SKM-1 treated with dmso at 0.1 percent for 144 hours (cell line): ENCODE results near the gene ALPI.
A peak's percentile ranks its signal among the peaks of the same experiment; 100 is the strongest.
"Not testable (repeated sequence)": the region's sequence is repeated elsewhere in the genome, so short reads cannot be mapped to it uniquely, and the experiment has no call there.

Experiments
- DNase-seq: peaks from one replicate; lab custom pipeline; 2025; ENCODE audit not compliant: unreplicated experiment; lab: John Stamatoyannopoulos, UW

The ALPI gene

GRCh38 chr2:232441922-232442321 lies 14.0 kb upstream of the ALPI start:
- not testable (repeated sequence) for DNase-seq

- not testable (repeated sequence) for DNase-seq
Measured at GRCh38 chr2:232442431-232442830, 13.5 kb upstream of the ALPI start.

- DNase-seq = not testable (repeated sequence)
Measured at GRCh38 chr2:232443047-232443446, 12.9 kb upstream of the ALPI start.

- DNase-seq = not testable (repeated sequence)
Measured at GRCh38 chr2:232443669-232444408, 12.1 kb upstream of the ALPI start.

DNA sequence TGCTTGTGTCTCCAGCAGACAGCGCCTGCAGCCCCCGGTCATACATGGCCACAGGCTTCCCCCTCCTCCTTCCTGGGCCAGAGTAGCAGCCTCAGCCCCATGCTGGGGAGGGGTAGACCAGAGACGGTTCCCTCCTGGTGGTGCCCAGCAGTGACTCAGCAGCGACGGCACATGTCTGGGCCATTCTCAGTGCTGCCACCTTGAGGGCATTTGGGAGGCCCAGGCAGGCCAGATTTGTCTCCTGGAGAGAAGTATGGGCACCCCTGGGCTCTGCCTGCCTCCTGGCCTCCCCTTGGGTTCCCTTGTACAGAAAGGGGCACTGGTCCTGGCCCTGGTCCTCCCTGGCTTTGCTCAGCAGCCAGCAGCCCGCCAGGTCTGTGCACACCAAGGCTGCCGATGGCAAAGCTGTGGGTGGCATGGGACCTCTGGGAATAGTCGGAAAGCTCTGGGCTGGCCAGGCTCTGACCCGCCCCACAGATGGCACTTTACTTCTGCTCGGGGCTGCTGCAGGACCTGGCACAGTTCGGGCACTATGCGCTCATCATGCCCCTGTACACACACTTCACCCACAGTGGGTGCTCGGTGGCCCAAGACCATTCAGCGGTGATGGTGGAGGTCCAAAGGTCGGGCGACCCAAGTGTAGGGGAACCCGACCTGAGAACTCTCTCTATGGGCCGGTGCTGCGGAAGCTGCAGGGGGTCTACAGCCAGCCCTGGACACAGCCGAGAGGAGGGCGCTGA lies 11.4 kb upstream of the ALPI start:
- DNase-seq = peak; percentile 53

- DNase-seq = not testable (repeated sequence)
Measured at GRCh38 chr2:232445149-232445885, 10.6 kb upstream of the ALPI start.

DNA sequence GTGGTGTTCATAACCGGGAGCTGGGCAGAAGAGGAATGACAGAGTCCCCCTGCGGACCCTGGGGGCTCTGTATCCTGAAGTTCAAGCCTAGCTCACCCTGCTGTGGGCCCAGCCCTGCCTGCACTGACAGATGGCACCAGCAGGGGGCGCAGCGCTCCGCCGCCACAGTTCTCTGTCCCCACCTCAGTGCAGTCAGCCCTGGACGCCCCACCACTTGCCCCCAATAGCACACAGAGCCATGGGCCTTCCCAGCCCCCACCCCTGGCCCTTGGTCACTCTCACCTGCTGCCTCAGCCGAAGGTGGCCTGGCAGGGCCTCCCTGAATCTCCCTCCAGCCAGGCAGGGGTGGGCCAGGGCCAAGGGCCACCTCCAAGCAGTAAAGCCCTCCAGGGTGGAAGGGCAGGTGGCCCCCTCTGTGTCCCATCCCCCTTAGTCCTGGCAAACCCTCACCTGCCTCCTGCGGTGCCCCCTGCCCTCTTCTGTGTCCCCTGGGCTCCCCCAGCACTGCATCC lies 9.6 kb upstream of the ALPI start:
- DNase-seq = not testable (repeated sequence)

DNA sequence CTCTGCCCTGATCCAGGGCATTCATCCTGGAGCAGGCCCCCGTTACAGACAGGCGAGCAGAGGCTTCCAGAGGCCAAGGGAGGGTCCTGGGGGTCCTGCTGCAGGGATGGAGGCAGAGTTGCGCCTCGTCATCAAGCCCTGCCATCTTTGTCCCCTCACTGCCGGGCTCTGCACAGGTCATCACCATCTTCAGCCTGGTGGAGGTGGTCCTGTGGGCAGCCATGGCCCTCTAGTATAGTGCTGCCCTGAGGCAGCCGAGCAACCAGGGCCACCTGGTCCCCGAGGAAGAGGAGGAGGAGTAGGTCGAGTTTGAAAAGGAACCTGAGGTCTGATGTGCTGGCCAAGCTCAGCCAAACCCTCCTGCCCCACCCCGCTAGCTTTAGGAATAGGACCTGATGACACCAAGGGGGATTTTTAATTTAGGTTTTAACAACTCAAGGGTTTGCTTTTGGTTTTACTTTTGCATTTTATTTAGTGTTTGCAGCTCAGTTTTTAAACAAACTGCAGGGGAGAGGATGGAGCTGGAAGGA lies 8.8 kb upstream of the ALPI start:
- DNase-seq = no peak

GRCh38 chr2:232447638-232448303 lies 8.2 kb upstream of the ALPI start:
- no peak for DNase-seq

GRCh38 chr2:232448304-232448690 lies 7.7 kb upstream of the ALPI start:
- no peak for DNase-seq

DNA sequence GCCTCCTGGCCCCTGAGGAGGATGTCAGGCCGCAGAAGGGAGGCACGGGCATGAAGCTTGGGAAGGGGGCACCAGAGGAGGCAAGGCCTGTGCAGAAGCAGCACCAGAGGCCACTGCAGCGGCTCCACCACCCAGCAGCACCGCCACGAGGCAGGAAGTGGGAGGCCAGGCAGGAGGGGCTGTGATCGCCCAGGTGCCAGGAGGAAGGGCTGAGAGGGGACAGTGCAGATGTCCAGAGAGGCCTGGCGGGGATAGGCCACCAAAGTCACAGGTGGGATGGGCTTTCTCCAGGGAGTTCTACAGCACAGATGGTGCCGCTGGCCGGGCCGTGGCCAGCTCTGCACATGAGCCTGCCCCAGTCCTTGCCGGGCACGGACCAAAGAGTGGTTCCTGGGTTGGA lies 6.0 kb upstream of the ALPI start:
- DNase-seq = no peak

- DNase-seq = not testable (repeated sequence)
Measured at GRCh38 chr2:232451645-232452044, 4.3 kb upstream of the ALPI start.

- DNase-seq = no peak
Measured at GRCh38 chr2:232454630-232455029, 1.3 kb upstream of the ALPI start.

DNA sequence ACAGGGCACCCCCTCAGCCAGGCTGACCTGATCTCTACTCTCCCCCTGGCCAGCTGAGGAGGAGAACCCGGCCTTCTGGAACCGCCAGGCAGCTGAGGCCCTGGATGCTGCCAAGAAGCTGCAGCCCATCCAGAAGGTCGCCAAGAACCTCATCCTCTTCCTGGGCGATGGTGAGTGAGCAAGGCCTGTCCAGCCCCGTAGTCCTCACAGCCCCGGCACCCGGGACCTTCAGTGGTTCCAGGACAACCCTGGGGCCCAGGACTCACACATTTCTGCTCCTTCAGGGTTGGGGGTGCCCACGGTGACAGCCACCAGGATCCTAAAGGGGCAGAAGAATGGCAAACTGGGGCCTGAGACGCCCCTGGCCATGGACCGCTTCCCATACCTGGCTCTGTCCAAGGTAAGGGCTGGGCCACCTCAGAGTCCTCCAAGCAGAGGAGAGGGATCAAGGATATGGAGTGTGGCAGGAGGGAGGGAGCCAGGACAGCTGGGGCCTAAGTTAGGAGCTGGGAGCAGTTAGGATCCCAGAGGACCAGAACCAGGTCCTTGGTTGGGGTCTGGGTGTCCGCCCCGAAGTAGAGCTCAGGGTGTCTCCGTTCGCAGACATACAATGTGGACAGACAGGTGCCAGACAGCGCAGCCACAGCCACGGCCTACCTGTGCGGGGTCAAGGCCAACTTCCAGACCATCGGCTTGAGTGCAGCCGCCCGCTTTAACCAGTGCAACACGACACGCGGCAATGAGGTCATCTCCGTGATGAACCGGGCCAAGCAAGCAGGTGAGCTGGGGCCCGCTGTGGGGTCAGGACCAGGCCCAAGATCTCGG lies 555 bp downstream of the ALPI start:
- DNase-seq = no peak

GRCh38 chr2:232457121-232458011 lies 1.4 kb downstream of the ALPI start:
- DNase-seq = no peak

DNA sequence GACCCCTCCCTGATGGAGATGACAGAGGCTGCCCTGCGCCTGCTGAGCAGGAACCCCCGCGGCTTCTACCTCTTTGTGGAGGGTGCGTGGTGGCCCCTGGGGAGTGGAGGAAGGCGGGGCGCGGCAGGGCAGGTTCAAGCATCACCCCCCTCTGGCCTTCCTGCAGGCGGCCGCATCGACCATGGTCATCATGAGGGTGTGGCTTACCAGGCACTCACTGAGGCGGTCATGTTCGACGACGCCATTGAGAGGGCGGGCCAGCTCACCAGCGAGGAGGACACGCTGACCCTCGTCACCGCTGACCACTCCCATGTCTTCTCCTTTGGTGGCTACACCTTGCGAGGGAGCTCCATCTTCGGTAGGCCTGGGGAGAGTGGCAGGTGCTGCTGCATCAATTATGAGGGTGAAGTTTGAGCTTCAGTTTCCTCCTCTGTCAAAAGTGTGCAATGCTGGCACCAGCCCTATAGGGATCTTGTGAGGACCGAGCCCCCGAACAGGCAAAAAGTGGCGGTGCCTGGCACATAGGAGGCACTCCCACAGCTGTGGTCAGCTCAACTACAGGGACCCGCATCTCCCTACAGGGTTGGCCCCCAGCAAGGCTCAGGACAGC lies 2.2 kb downstream of the ALPI start:
- no peak for DNase-seq

DNA sequence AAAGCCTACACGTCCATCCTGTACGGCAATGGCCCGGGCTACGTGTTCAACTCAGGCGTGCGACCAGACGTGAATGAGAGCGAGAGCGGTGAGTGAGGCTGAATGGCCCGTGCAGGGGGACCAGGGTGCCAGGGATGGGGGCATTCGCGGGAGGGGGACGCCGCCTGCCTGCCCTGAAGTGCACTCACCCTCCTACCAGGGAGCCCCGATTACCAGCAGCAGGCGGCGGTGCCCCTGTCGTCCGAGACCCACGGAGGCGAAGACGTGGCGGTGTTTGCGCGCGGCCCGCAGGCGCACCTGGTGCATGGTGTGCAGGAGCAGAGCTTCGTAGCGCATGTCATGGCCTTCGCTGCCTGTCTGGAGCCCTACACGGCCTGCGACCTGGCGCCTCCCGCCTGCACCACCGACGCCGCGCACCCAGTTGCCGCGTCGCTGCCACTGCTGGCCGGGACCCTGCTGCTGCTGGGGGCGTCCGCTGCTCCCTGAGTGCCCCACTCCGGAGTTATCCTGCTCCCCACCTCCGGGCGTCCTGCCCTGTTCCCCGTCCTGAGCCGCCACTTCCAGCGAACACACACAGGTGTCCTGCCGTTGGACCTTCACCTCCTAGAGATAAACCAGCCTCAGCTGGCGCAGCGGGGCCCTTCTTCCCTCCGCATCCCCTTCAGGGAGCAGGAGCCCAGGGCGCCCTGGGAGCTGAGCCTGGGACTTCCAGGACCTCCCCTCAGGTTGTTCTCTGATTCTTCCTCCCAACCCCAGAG lies 2.9 kb downstream of the ALPI start:
- DNase-seq = no peak
